Gastrocnemius medialis (tissue), 4 donors: ENCODE data around the gene EZR.
"Not testable (repeated sequence)": the region's sequence is repeated elsewhere in the genome, so short reads cannot be mapped to it uniquely, and the experiment has no call there.

Experiments
- CTCF ChIP-seq, 5 experiments: fragments of 450-650 bp in 3 of 5; fragments of 200-600 bp in 2 of 5; sonication (generic) in 2 of 5; IDR thresholded peaks in 4 of 5; conservative IDR thresholded peaks in 1 of 5; 1 replicate in 4 of 5; 2 replicates in 1 of 5; pipeline ENCODE4 v1.5.1; 2016 to 2019; ENCODE audit warnings: antibody characterized with exemption in 5 of 5, mild to moderate bottlenecking in 3 of 5, moderate library complexity in 3 of 5
- POLR2A ChIP-seq, 2 donors: fragments of 450-650 bp; IDR thresholded peaks; one replicate each; pipeline ENCODE4 v1.6.1; 2017; ENCODE audit warnings: antibody characterized with exemption in 2 of 2, mild to moderate bottlenecking in 2 of 2, moderate library complexity in 2 of 2

- not testable (repeated sequence) for TF ChIP-seq CTCF (IDR thresholded peaks at IDR 0.05 in 4 of 5, conservative IDR thresholded peaks at IDR 0.05 in 1 of 5); POLR2A (IDR thresholded peaks at IDR 0.05)
These were observed 19.6 kb upstream of the EZR start for GRCh38 chr6:158838790-158839189.
